NCI-H187 treated with DMSO at 0.1 percent for 48 hours (cell line): ENCODE measurements around the gene PAQR5.
"Not testable (repeated sequence)": the region's sequence is repeated elsewhere in the genome, so short reads cannot be mapped to it uniquely, and the experiment has no call there.

ENCODE experiments used
- DNase-seq: peaks from one replicate; lab custom pipeline; 2025; lab: John Stamatoyannopoulos, UW

The PAQR5 gene

DNA sequence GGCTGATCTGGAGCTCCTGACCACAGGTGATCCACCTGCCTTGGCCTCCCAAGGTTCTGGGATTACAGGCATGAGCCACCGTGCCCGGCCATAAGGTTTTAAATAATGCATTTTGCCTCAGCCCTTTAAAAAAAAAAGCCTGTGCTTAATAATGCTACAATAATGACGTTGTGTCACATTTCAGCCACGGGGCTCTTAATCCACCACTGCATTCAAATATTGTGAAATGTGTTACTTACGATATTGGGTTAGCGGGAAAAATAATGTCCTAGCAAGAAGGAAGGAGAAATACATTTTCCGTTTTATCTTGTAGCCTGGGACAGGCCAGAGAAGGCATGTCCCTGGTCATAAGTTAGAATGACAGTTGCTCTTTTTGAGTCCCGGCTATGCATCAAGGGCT, 17.6 kb downstream of the PAQR5 start:
- DNase-seq: no peak

- DNase-seq: no peak
These were observed 18.7 kb downstream of the PAQR5 start for GRCh38 chr15:69317392-69317841.

DNA sequence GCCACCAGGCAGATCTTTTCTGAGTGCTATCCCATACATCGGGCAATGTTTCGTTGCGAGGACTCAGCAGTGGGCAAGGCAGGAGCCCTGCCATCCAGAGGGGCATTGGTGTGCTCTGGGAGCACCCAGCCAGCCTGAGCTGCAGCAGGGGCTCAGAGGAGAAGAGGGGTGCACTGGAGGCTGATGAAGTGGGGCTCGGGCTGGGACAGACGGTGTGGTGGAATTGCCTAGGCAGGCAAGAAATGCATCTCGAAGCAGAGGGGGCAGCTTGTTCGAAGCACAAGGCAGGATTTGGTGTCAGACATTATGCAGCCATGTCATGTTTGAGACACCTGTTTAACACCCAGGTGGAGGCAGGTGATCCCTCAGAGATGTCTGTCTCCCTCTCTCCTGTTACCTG, 19.3 kb downstream of the PAQR5 start:
- DNase-seq: no peak

GRCh38 chr15:69319384-69320375, 21.0 kb downstream of the PAQR5 start:
- DNase-seq: no peak

- no peak for DNase-seq
These were observed 22.4 kb downstream of the PAQR5 start for GRCh38 chr15:69320977-69321554.

- no peak for DNase-seq
These were observed 25.2 kb downstream of the PAQR5 start for GRCh38 chr15:69323893-69324430.

DNA sequence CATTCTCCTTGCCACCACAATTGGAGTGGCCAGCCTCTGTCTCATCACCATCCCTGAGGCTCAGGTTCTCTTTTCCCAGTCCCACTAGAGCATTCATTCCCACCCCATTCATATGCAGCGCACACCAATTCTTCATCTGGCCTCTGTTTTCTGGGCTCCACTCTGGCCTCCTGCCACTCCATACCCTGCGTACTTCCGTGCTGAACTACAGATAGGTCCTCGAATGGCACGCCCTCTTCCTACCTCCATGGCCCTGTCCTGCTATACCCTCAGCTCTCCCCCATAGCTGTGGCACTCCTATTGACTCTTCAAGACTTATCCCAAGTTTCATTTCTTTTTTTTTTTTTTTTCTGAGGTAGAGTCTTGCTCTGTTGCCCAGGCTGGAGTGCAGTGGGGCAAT, 25.9 kb downstream of the PAQR5 start:
- DNase-seq: no peak

GRCh38 chr15:69325456-69325971, 26.8 kb downstream of the PAQR5 start:
- peak; percentile 12 for DNase-seq

DNA sequence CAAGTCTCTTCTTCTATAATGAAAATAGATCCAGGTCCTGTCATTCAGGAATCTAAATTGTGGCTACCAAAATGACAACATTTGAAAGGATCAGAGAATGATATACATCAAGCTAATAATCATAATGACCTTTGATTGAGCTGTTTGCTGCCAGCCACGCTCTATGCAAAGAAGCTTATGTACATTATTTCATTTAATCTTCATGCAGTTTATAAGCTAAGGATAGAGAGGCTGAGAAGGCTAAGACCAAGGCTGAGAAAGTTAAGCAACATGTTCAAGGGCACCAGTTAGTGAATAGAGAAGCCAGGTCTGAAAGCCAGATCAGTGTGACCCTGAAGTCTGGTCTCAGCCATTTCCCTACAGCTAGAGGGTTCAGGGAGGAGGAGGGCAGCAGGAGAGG, 29.4 kb downstream of the PAQR5 start:
- DNase-seq: no peak

DNA sequence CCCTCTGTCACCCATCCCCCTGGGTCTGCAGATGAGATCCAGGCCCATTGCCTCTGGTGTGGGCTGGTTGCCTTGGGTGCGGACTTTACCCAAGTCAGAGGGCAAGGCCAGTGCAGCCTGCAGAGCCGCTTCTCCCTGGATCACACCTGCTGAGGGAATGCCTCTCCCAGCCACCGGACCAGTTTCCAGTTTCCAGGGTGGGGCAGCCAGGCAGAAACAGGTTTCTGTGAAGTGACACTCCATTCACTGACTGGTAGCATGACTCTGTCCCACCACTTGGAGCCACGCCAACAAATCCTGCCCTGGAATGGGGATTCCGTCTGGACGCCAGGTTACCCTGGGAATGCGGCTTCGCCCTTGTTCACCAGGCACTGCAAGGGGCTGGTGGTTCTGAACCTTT, 30.0 kb downstream of the PAQR5 start:
- DNase-seq: no peak

DNA sequence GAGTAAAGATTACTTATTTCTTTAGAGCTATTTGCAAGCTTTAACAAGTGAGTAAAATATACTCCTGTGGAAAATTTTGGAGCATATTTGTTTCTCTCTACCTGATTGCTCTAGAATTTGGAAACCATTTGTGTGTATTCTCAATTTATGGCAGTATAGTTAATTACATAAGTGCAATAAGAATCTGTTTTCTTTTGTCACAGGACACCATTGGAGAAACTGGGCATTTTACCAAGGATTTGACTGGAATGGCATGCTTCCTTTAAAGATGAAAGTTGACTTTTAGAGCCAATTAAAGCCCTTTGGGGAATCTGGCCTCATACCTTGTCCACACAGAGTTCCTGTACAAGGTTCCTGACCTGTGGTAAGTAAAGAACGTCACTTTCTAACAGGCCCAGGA, 38.4 kb downstream of the PAQR5 start:
- DNase-seq: no peak

- DNase-seq: no peak
These were observed 40.0 kb downstream of the PAQR5 start for GRCh38 chr15:69338535-69339213.

DNA sequence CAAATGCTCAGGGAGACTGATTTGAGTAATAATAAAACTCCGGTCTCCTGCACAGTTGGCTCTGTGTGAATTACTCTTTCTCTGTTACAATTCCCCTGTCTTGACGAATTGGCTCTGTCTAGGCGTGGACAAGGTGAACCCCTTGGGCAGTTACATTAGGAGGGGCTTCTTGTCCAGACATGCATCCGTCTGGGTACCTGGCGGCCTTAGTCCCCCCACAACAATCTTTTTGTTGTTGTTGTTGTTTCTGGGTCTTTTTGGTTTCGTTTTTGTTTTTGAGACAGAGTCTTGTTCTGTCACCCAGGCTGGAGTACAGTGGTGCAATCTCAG, 40.5 kb downstream of the PAQR5 start:
- not testable (repeated sequence) for DNase-seq

- DNase-seq: no peak
These were observed 41.7 kb downstream of the PAQR5 start for GRCh38 chr15:69340243-69340900.

GRCh38 chr15:69341356-69341755, 42.6 kb downstream of the PAQR5 start:
- DNase-seq: no peak

GRCh38 chr15:69342460-69343076, 43.9 kb downstream of the PAQR5 start:
- no peak for DNase-seq

DNA sequence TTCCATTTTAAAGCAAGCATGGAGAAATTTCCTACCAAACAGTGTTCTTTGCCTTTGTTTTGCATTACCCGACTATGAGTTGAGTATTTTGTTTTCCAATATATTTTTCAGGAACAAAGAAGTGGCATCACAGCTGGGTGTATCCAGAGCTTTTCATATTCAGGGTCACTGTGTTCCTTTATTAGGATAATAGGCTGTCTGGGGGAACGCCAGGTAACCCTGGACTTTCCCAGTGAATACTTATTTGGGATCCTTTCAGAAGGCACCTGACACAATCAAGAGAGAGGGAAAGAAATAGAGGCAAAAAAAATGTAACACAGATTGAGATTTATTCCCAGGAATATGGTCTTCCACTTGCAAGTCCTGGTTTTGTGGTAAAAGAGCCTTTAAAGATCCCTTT, 44.4 kb downstream of the PAQR5 start:
- no peak for DNase-seq

- DNase-seq: no peak
These were observed 45.5 kb downstream of the PAQR5 start for GRCh38 chr15:69344238-69344637.

GRCh38 chr15:69346112-69346511, 47.4 kb downstream of the PAQR5 start:
- DNase-seq: no peak

DNA sequence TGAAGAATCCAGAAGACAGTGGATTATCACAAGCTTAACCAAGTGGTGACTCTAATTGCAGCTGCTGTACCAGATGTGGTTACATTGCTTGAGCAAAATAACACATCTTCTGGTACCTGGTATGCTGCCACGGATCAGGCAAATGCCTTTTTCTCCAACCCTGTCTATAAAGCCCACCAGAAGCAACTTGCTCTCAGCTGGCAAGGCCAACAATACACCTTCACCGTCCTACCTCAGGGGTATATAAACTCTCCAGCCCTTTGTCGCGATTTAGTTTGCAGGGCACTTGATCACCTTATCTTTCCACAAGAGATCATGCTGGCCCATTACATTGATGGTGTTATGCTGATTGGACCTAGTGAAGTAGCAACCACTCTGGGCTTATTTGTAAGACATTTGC, 52.6 kb downstream of the PAQR5 start:
- DNase-seq: no peak

- DNase-seq: no peak
These were observed 53.2 kb downstream of the PAQR5 start for GRCh38 chr15:69351884-69352283.
